HG02642 (cell line): ENCODE results near the gene CCDC80.

Source experiments
- ATAC-seq: cut with Tn5 transposase; IDR thresholded peaks from one replicate; pipeline ENCODE4 v1.9.1; 2021; ENCODE audit warnings: mild to moderate bottlenecking; ENCODE audit not compliant: unreplicated experiment, poor library complexity

Gene CCDC80, protein sequence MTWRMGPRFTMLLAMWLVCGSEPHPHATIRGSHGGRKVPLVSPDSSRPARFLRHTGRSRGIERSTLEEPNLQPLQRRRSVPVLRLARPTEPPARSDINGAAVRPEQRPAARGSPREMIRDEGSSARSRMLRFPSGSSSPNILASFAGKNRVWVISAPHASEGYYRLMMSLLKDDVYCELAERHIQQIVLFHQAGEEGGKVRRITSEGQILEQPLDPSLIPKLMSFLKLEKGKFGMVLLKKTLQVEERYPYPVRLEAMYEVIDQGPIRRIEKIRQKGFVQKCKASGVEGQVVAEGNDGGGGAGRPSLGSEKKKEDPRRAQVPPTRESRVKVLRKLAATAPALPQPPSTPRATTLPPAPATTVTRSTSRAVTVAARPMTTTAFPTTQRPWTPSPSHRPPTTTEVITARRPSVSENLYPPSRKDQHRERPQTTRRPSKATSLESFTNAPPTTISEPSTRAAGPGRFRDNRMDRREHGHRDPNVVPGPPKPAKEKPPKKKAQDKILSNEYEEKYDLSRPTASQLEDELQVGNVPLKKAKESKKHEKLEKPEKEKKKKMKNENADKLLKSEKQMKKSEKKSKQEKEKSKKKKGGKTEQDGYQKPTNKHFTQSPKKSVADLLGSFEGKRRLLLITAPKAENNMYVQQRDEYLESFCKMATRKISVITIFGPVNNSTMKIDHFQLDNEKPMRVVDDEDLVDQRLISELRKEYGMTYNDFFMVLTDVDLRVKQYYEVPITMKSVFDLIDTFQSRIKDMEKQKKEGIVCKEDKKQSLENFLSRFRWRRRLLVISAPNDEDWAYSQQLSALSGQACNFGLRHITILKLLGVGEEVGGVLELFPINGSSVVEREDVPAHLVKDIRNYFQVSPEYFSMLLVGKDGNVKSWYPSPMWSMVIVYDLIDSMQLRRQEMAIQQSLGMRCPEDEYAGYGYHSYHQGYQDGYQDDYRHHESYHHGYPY

DNA sequence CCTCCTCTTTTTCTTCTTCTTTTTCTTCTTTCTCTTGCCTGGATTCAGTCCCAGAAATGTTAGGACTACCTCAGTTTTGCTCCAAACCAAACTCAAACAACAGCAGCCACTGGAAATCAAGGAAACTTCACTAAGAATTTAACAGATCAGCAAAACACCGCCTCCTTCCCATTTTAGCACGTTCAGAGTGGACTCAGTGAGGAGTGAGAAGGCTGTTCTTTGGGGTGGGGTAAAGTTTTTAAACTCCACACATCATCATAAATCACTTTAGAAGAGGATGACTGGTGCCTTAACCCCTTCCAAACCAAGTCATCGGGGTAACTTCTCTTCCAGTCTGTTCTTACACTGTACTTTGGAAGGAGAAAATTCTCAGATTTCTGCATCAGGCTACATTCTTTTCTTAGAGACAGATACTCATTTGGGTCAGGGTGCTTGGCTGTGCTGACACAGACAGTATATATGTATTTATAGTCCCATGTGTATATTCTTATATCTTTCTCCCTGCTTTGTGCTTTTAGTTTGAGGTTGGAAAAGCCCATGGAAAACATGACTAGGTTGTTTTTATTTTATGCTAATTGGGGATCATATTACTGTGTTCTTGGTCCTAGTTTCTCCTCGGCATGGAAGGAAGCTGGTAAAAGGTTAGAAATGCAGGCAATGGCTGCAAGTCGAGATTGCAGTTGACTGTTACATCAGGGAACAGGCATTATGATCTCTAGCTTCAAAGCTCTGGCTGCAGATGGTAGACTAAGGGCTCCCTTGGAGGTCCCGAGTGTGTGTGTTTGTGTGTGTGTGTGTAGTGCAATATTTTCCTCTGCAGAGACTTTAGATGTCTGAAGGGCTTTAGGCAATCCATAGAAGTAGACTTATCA lies at the start of gene CCDC80:
CCDC80 (minus strand) TSS at position 214 of the 872 bp plus-strand sequence. CDS start 1,238 bp downstream, outside the sequence.
- no peak for ATAC-seq

DNA sequence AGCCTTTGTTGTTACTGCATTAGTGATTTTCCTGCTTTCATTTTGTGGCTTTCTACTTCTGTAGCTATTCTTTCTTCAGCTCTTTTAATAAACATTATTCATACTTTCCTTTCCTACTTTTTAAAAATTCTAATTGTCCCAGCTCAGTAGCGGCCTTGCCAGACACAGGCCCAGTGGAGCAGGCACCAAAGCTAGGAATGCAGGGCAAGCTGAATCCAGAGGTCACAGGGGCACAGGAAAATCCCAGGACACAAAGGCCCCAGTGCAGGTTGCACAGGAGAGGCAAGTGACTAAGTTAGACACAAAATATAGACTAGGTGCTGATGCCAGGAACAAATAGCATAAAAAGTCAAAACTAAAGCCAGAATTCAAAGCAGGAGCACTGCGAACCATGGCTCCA lies 49.0 kb upstream of the CCDC80 start:
- no peak for ATAC-seq

DNA sequence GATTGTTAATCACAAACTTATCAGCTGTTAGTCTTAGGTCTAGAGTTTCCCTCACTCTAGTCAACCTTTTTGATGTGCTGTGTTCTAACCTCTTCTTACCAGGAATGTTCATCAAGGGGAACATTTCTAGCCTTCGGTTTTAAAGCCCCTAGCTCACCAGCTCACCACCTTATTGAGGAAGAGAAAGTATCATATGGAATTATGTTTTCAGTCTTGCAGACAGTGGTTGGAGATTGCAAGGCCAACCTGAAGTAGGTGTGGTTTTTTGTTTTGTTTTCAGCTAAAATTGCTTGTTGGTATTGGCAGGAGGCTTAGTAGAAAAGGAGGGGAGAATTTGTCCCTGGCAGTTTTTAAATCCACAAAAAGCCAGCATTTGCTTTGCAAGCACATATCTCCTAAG lies 48.4 kb upstream of the CCDC80 start:
- ATAC-seq: no peak

DNA sequence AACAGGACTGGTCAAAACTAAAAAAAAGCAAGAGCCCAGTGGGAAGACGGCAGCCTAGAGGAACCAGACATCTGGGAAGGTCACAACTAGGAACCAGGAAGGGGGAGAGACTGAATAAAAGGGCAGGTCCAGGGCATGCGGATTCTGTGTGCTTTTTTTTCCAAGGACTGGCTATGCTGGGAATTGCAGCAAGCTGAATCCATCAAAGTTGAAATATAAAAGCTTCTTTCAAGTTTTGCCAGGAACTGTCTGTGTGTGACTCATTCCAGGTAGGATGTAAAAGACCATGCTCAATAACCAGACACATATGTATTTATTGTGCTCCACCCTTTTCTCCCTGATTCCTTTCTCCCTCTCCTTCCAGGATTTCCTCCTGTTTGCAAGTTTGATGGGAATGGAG lies 47.9 kb upstream of the CCDC80 start:
- ATAC-seq: no peak

DNA sequence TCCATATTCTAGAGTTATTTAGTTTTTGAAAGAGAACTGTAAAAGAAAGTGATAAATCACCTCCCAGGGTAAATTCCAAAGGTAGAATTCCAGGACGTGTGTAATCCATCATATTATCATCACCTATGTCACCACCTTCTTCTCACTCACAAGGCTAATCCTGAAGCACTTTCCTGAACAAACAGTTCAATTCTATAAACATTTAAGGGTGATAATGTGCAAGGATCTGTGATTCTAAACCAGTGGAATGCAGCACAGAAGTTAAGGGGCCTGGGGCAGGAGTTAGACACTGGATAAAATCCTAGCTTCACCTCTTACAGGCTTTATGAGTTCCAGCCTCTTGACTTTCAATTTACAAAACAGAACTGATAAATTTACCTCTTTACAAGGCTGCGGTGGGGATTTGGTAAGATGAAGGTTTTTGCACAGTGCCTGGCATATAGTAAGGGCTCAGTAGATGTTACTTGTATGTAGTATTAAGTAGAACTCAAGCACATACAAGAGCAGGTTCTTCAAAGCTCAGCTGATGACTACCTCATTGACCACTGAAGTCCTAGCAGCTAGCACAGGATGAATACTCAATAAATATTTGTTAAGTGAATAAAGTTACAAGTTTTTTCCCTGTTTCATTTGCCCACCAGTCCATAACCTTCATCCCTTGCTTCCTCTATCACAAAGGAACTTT lies 47.3 kb upstream of the CCDC80 start:
- ATAC-seq: no peak

DNA sequence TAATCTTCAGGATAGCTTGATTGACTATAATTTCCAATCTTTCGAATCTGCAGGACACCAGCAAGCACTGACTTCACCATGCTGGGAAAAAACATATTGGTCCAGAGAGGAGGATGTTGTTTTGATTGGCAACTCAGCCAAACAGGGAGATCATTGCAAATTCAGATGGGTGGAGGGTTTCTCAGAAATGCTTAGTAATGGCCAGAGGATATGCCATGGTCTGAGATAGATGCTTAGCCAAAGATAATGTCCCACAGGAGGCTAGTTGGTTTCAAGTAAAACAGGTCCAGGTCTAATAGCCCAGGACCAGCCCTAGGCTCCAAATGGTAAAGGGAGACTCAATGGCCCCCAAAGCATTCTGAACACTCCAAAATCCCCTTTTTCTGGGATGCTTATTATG lies 46.7 kb upstream of the CCDC80 start:
- ATAC-seq: no peak

DNA sequence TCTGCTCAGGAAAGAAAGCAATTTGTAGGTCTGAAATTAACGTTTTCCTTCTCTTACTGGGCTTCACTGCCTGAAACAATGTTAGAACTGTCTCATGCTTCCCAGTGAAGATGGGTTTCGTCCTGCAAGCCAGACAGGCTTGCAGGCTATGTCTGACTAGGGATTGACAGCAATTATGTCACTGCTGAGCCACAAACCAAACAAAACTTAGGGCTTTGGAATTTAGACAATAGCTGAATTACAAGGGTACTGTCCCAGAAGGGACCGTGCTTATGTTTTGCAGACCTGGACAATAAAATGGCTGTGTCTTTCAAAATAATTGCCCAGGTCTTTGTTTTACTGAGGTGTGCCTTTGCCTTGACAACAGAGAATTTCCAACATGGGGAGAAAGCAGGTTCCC lies 46.3 kb upstream of the CCDC80 start:
- no peak for ATAC-seq

DNA sequence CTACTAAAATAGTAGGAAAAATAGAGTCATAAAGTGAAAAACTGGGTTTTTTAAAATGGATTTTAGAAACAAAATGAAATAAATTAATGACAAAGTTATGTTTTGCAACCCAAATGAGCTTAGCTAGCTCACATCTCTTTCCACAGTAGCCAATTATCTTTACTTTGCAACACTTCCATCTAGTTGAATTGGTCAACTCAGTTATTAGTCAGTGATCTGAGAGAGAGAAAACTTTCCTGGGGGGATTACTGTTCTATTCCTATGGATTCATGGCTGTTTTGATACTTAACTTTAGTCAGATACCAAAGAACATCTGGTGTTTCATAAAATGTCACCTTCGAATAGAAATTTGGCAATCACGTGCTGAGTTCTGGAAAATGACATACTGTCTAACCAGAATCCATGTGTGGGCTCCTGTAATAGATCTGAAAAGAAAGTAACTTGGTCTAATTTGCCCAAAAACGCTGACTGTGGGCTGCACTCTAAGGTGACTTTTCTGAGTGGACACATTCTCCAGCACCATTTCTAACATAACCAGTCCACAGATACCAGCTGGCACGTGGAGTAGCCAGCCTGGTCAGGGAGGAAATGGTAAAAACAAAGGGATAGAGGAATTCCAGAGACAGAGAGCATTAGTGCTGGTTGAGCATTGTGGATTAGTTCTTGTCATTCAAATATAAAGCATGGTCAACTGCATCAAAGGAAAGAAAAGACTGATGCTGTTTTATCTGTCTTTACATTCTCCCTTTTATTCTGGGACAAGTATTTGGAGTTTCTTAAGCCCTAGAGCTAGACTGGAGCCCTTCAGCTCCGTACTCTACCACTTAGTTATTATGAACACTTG lies 45.2 kb upstream of the CCDC80 start:
- no peak for ATAC-seq

DNA sequence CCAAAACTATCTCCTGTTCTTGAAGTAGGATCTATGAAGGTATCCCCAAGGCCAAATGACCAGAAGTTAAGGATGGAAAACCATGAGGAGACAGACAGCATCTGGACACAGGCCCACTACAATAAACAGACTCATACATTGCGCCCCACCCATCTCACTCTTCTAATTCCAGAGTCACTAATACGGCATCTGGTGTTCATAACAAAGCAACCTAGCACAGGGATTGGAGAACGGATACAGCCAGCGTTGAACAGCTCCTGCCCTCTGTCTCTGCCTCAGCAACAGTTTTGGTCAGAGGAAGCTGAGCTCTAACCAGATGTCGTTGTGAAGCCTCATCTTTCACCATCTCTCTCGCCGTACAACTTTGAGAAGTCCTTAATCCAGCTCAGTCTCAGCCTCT lies 44.5 kb upstream of the CCDC80 start:
- ATAC-seq: no peak

DNA sequence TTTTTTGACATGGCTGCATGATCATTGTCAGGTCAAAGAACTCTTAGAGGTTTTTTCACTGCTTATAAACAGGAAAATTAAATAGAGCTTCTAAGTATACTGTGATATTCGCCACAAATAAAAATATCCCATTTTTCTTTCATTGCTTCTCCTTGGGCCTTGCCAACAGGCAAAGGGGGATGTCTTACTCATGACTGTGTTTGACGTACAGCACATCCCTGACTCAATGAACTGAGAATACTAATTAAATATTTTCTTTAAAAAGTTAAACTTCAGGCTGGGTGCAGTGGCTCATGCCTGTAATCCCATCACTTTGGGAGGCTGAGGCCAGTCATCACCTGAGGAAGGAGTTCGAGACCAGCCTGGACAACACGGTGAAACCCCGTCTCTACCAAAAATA lies 41.4 kb upstream of the CCDC80 start:
- no peak for ATAC-seq

DNA sequence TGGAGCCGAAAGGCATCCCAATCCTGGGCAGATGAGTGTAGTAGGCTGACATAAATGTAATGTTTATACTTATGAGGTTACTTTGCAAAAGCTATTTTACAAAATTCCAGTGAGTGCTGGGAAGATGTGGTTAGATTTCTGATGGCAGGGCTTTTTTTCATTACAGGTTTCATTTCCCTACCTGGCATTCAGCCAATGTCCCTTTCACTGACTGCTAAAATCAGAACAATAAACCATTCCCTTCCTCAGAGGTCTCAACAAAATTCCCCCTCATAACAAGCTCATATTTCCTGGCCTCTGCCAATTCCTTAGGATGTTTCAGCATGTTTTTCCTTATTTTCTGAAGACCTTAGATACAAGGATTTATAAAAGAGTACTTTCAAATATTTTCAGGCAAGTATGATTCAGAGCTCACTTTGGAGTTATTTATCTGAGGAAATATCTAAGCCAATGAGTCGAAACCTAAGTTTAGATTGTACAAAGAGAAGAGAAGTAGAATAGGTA lies 40.9 kb upstream of the CCDC80 start:
- ATAC-seq: no peak

DNA sequence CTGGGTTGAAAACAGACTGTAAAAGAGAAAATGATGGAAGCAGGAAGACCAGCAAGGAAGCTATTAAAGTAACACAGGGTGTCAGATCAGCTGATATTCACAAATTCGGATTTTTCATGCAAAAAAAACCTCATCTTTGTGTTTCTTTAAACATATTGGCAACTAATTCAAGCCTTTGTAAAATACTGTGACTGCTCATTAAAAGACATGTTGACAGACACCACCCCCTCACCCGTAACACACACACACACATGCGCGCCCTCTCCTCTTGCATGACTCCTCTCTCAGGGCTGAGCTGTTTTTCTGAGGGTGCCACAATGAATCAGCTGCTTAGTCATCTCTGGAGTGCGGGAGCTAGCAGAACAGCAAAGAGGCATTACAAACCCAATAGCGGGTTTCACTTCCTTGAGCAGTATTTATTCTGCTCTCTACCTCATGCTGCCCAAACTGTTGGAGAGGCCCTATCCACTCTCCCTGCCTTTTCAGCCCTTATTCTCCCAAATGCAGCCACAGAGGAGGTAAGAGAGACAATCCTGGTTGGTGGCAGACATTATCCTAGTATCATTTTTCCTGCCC lies 35.8 kb upstream of the CCDC80 start:
- ATAC-seq: peak; percentile 99

DNA sequence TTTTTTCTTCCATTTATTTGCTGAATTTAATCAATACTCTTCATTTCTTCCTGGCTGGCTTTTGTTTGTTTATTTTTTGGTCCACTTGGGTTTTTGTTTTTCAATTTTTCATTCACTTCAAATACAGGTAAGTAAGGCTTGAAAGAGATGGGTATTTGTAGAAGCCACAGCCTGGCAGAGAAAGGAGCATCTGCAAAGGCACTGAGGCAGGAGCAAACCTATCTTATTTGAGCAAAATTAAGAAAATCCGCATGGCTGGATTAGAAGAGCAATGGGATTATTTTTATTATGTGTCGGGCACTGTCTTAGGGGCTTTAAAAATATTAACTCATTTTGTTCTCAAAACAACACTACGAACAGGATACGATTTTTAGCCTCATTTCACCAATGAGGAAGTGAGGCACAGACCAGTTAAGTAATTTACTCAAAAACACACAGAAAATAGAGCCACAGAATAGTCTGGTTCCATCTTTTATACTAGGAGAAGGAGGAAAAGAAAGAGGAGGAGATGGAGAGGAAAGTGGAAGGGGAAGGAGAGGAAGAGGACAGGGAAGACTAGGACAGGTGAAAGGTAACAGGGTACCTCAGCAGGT lies 35.1 kb upstream of the CCDC80 start:
- no peak for ATAC-seq

DNA sequence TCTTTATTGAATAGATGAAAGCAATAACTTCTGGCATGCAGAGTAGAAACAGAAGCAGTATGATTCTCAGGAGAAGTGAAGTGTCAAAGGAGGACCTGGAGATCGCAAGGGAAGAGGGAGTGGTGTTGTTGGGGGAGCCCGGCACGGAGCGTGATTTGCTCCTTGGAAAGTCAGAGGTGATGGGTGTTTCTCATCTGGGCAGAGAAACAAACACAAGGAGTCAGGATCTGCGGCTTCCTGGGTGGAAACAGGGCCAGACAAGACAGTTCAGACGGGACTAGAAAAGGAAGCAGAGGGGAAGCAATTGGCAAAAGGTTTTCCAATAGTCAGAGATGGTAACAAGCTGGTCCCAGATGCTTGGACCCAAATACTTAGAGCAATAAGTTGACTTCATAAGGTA lies 34.4 kb upstream of the CCDC80 start:
- no peak for ATAC-seq

DNA sequence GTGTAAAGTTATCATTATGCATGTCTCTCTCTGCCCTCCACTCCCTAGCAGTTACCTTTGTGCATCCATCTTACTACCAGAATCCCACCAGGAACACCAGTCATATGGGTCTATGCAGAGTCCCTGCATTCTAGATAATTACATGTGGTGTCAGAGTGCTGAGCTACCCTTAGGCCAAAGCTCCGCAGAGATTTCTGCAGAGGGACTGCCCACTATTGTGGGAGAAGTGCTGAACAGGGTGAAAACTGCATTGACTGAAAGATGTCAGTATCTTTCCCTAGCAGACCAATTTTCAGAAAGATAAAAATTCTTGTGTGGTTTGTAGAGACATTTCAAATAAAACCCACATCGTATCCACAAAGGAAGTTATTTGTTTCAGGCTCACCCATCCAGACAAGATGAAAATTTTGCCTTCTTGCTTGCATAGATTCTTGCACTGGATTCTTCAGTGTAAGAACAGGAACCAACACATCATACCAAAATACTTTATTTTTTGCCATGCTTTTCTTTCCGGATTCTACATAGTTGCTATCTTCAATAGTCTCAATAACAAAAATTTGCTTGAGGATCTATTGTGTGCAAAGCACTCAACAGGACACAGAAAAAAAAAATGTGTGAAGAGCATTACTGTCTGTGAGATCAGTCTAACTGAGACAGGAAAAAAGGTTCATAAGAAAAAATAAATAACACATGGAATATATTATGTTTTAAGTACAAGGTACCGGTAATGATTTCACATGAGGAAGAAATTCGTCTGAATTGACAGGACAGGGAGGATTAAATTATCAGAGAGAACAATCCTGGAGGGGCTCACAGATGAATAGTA lies 32.0 kb upstream of the CCDC80 start:
- no peak for ATAC-seq

DNA sequence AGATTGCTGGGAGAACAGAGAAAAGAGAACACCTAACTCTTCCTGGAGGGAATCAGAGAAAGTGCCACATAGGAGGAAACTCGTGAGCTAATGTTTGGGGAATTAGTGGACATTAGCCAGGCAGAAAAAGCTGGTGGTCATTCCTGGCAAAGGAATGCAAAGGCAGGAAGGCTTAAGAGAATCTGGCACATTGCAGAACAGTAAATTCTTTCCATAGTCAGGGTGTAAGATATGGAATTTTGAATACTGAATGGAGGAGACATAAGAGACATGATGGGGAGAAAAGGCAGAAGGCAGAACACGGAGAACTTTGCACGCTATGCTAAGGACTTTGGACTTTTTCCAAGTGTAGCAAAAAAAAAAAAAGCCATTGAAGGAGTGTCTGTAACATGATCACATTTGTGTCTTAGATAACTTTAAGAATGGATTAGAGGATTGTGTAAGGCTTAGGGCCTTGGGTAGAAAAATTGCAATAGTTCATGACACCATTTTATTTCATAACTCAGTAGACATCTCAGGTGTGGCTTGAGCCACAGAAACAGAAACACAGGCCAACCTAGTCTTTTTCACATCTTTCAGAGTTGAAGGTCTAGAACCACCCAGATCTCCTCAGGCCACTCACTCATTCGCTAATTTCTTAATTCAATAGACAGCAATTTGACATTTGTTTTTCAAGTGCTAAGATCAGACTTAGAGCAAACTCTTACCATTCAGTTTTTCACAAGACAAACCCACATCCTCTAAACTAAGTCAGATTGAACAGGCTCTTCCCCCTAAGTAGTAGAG lies 31.2 kb upstream of the CCDC80 start:
- ATAC-seq: no peak
